ENCODE measurements around the gene ZNF189. TPM values are rescaled to one million over a fixed set of nuclear protein-coding genes. Genes with fewer than 3 reads are reported as not detected.

ZNF189 gene
- total and polyA plus RNA-seq, 2 donors (not counting 3 experiments of a cell fraction or from before 2014, with no cell fraction given), result 3.3 to 14.6 TPM

- ChIA-PET POLR2A (no interaction called here), CTCF (interaction anchor here (1.3 kb wide), 1 partner anchor 16 kb away, joined by 5 read pairs; no protein-coding TSS in a partner anchor)
- FAIRE-seq (no peak), DNase-seq (ENCODE audit: low read depth, low spot score) (no peak)
- Histone ChIP-seq H3K9me3 (replicated peaks; ENCODE audit: control insufficient read depth, insufficient read depth, low read length) (no peaks in the 10 kb centered on the region), H3K4me2 (ENCODE audit: insufficient read depth, low read length) (no peak overlapping the region), H3K27ac (ENCODE audit: insufficient read depth, low read depth, low read length) (no peak overlapping the region), H3K9me1 (replicated peaks; ENCODE audit: control insufficient read depth, extremely low read depth, insufficient read depth, low read length) (no peaks in the 10 kb centered on the region), H3K36me3 (ENCODE audit: control insufficient read depth in 2 of 2, extremely low read depth in 1 of 2, insufficient read depth in 2 of 2, low read length in 2 of 2) (no peaks in the 10 kb centered on the region), H3K4me1 (ENCODE audit: control insufficient read depth, extremely low read depth, insufficient read depth, low read length) (no peaks in the 10 kb centered on the region), H3K4me3 (replicated peaks in 1 of 3; ENCODE audit: insufficient read depth in 1 of 3, low read depth in 1 of 3, low read length in 3 of 3) (no peak overlapping the region), H3K27me3 (ENCODE audit: control insufficient read depth in 2 of 2, insufficient read depth in 2 of 2, low read length in 2 of 2) (peaks cover 0 to 3% of the 10 kb centered on the region in 2 experiments), H3K79me2 (ENCODE audit: control insufficient read depth, insufficient read depth, low read length) (no peaks in the 10 kb centered on the region), H2AFZ (ENCODE audit: low read depth, low read length) (no peak overlapping the region), H3K9ac (replicated peaks; ENCODE audit: extremely low read depth, insufficient read depth, low read length) (no peak overlapping the region), H4K20me1 (replicated peaks; ENCODE audit: control insufficient read depth, extremely low read depth, insufficient read depth, low read length) (no peaks in the 10 kb centered on the region)
- dilution Hi-C loops (cut with MboI; ENCODE audit: extremely low pct_ligation_motif_present, low sequenced_read_pairs), result no loop called here
- BruUV-seq (replicated peaks), result no TSS peak
- TF ChIP-seq EZH2 (IDR thresholded peaks at IDR 0.05; ENCODE audit: borderline replicate concordance, low read depth, low read length, severe bottlenecking) (no peak), GATA2 (IDR thresholded peaks at IDR 0.05; ENCODE audit: insufficient read depth, insufficient read length, low read depth, low read length) (no peak), POLR2AphosphoS5 (IDR thresholded peaks at IDR 0.05; ENCODE audit: insufficient read depth, low read depth, low read length) (no peak), JUN (IDR thresholded peaks at IDR 0.05; ENCODE audit: borderline replicate concordance, insufficient read depth, insufficient read length, low read depth) (no peak), MYC (IDR thresholded peaks at IDR 0.05; ENCODE audit: low read depth, low read length) (no peak), POLR2A (IDR thresholded peaks at IDR 0.05; ENCODE audit: low read depth, low read length) (no peak), MAX (IDR thresholded peaks at IDR 0.05; ENCODE audit: insufficient read depth, insufficient read length) (no peak)
- intact Hi-C loops (cut with micrococcal nuclease), result no loop called here
Observed at GRCh38 chr9:101433229-101433628, 34.6 kb downstream of the ZNF189 start.

GRCh38 chr9:101434998-101435397 is 36.3 kb downstream of the ZNF189 start:
- no peak for FAIRE-seq
- dilution Hi-C loops (cut with MboI; ENCODE audit: extremely low pct_ligation_motif_present, low sequenced_read_pairs), result no loop called here

More at GRCh38 chr9:101434998-101435397, 36.3 kb downstream of the ZNF189 start:
- no peak for DNase-seq (ENCODE audit: low read depth, low spot score)
- no peaks in the 10 kb centered on the region for H3K4me1 ChIP-seq (ENCODE audit: control insufficient read depth, extremely low read depth, insufficient read depth, low read length)
- no peak overlapping the region for H3K4me2 ChIP-seq (ENCODE audit: insufficient read depth, low read length)
- H3K9me1 ChIP-seq (replicated peaks; ENCODE audit: control insufficient read depth, extremely low read depth, insufficient read depth, low read length), result no peaks in the 10 kb centered on the region
- intact Hi-C loops (cut with micrococcal nuclease), result no loop called here
- H2AFZ ChIP-seq (ENCODE audit: low read depth, low read length), result no peak overlapping the region
- no peaks in the 10 kb centered on the region for H3K9me3 ChIP-seq (replicated peaks; ENCODE audit: control insufficient read depth, insufficient read depth, low read length)
- no TSS peak for BruUV-seq (replicated peaks)
- CTCF ChIA-PET, result no interaction called here
- no peaks in the 10 kb centered on the region for H3K79me2 ChIP-seq (ENCODE audit: control insufficient read depth, insufficient read depth, low read length)
- H3K4me3 ChIP-seq (replicated peaks in 1 of 3; ENCODE audit: insufficient read depth in 1 of 3, low read depth in 1 of 3, low read length in 3 of 3), result no peak overlapping the region
- TF ChIP-seq FOS (IDR thresholded peaks at IDR 0.05; ENCODE audit: borderline replicate concordance, insufficient read depth, low read length) (no peak), JUN (IDR thresholded peaks at IDR 0.05; ENCODE audit: borderline replicate concordance, insufficient read depth, insufficient read length, low read depth) (no peak), POLR2A (IDR thresholded peaks at IDR 0.05; ENCODE audit: low read depth, low read length) (no peak)
- H3K27me3 ChIP-seq (ENCODE audit: control insufficient read depth in 2 of 2, insufficient read depth in 2 of 2, low read length in 2 of 2), result peaks cover 0 to 3% of the 10 kb centered on the region in 2 experiments
- H3K27ac ChIP-seq (ENCODE audit: insufficient read depth, low read depth, low read length), result no peak overlapping the region
- H3K36me3 ChIP-seq (ENCODE audit: control insufficient read depth in 2 of 2, extremely low read depth in 1 of 2, insufficient read depth in 2 of 2, low read length in 2 of 2), result no peaks in the 10 kb centered on the region
- POLR2A ChIA-PET, result no interaction called here
- H4K20me1 ChIP-seq (replicated peaks; ENCODE audit: control insufficient read depth, extremely low read depth, insufficient read depth, low read length), result no peaks in the 10 kb centered on the region
- no peak overlapping the region for H3K9ac ChIP-seq (replicated peaks; ENCODE audit: extremely low read depth, insufficient read depth, low read length)

Data from endothelial cell of umbilical vein (primary cell).